NB4 (cell line): ENCODE results near the gene VDR.
A peak's percentile ranks its signal among the peaks of the same experiment; 100 is the strongest.

ENCODE experiments used
- DNase-seq: peaks from one replicate; pipeline ENCODE4 v3.0.0; 2010; ENCODE audit warnings: low read depth
- H3K4me3 ChIP-seq: one replicate; pipeline ENCODE4 v1.5.1; 2011; ENCODE audit warnings: mild to moderate bottlenecking, low read depth, low read length, moderate library complexity
- MYC ChIP-seq: IDR thresholded peaks from 2 replicates; pipeline ENCODE4 v1.6.1; 2011; ENCODE audit warnings: low read depth, low read length
- POLR2A ChIP-seq: IDR thresholded peaks from 2 replicates; pipeline ENCODE4 v1.6.1; 2011; ENCODE audit warnings: mild to moderate bottlenecking; ENCODE audit not compliant: insufficient read length; ENCODE audit errors: extremely low read depth
- TF ChIP-seq, protein P1 (sequence below): IDR thresholded peaks from one replicate; pipeline ENCODE4 v1.5.1; 2012; ENCODE audit warnings: low read depth, low read length
- TF ChIP-seq, protein P2 (sequence below): IDR thresholded peaks from 2 replicates; pipeline ENCODE4 v1.6.1; 2011; ENCODE audit warnings: low read depth, low read length

Gene VDR

DNA sequence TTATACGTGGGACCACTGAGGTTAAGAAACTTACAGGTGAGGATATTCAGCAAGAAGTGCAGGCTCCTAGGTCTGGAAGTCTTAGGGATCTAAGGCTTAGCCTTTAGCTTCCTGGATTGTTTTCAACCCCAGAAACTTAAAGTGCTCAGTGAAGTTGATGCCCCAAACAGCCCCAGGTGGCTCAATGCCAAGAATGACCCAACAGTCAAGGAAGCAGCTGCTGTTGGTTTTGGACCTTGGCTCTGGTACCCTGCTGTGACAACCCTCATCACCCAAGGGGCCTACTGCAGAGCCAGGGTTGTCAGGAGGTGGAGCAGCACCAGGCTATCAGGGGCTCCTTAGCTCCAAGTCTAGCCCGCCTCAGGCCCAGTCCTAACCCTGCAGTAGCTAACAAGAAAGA lies 36.8 kb downstream of the VDR start:
- no peak for DNase-seq
- no peak overlapping the region for H3K4me3 ChIP-seq
- TF ChIP-seq, protein P1, sequence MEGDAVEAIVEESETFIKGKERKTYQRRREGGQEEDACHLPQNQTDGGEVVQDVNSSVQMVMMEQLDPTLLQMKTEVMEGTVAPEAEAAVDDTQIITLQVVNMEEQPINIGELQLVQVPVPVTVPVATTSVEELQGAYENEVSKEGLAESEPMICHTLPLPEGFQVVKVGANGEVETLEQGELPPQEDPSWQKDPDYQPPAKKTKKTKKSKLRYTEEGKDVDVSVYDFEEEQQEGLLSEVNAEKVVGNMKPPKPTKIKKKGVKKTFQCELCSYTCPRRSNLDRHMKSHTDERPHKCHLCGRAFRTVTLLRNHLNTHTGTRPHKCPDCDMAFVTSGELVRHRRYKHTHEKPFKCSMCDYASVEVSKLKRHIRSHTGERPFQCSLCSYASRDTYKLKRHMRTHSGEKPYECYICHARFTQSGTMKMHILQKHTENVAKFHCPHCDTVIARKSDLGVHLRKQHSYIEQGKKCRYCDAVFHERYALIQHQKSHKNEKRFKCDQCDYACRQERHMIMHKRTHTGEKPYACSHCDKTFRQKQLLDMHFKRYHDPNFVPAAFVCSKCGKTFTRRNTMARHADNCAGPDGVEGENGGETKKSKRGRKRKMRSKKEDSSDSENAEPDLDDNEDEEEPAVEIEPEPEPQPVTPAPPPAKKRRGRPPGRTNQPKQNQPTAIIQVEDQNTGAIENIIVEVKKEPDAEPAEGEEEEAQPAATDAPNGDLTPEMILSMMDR: no peak
- TF ChIP-seq MYC (no peak), POLR2A (no peak)
- TF ChIP-seq, protein P2, sequence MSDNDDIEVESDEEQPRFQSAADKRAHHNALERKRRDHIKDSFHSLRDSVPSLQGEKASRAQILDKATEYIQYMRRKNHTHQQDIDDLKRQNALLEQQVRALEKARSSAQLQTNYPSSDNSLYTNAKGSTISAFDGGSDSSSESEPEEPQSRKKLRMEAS: no peak

DNA sequence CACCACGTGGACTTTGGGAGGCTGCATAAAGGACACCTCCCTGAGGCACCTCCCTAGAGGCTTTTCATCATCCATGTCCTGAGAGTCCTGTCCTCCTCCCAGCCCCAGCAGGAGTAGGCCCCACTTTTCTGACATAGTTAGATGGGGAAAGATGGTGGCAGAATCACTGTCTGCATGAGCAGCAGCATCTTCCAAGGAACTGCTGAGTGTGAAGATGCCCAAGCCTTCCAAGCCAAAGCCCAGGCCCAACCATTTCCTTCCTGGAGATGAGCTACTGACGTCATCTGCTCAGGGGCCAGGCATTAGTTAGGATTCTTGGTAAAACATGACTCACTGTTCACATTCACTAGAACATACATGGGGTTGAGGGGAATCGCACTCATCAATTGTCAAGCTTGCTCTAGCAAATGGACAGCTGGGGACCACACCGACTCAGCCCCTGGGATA lies 37.3 kb downstream of the VDR start:
- no peak overlapping the region for H3K4me3 ChIP-seq
- peak; percentile 18 for DNase-seq
- TF ChIP-seq POLR2A (no peak), MYC (no peak)
- TF ChIP-seq, protein P2: no peak
- TF ChIP-seq, protein P1: no peak

DNA sequence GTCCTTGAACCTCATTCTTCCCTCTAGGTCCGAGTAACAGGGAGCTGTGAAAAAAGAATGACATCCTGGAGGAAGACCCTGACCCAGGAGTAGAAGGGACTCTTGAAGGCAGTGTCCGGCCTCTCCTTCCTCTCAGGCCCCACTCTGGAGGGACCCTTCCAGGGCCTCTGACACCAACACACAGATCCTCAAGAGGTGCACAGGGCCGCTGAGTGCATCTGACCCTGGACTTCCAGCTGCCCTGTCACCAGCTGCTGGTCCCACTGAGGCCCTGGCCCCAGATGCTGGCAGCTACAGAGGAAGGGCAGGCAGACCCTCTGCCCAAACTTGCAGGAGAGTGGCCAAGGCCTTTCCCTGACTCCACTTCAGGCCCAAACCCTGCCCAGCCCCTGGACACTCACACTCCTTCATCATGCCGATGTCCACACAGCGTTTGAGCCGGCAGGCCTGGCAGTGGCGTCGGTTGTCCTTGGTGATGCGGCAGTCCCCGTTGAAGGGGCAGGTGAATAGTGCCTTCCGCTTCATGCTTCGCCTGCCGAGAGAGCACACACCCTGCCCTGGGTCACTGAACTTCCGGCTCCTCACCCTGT lies 40.1 kb downstream of the VDR start:
- no peak overlapping the region for H3K4me3 ChIP-seq
- DNase-seq: no peak
- TF ChIP-seq, protein P2: no peak
- TF ChIP-seq MYC: no peak
- no peak for TF ChIP-seq POLR2A
- TF ChIP-seq, protein P1: no peak

DNA sequence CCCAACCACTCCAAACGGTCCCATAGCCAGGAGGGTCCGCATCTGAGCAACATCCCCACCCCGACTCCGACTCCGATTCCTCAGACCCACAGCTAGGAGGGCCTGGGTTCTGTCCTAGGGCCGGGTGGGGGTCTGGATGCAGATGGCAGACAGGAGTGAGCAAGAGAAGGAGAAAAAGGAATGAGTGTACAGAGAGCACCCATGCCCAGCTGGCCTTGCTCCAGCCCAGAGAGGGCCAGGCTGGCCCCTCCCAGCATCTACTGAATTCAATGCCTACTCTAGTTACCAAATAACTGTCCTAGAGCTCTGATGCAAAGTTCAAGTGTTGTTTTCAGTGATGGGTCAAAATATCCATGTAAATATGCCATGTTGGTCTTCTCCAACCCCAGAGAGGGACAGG lies 40.8 kb downstream of the VDR start:
- no peak for TF ChIP-seq MYC
- TF ChIP-seq POLR2A: no peak
- TF ChIP-seq, protein P1: no peak
- TF ChIP-seq, protein P2: no peak
- no peak overlapping the region for H3K4me3 ChIP-seq
- no peak for DNase-seq

DNA sequence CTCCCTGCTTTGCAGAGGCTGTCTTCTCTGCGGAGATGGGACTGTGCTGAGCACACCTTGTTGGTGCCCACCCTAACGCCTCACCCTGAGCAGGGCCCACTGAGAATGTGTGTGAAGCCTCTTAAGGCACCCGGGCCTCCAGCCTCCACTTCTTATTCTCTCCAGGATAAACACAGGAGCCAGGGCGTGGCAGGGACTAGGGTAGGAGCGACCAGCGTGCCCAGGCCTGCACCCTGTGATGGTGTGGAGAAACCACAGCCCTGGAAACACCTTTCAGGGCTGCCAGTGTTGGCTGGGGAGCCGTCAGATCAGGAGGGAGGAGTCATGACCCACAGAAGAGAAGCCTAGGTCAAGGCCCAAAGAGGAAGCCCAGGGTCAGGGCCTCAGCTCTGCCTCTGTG lies 41.3 kb downstream of the VDR start:
- DNase-seq: no peak
- TF ChIP-seq, protein P2: no peak
- no peak for TF ChIP-seq POLR2A
- no peak for TF ChIP-seq MYC
- TF ChIP-seq, protein P1: no peak

DNA sequence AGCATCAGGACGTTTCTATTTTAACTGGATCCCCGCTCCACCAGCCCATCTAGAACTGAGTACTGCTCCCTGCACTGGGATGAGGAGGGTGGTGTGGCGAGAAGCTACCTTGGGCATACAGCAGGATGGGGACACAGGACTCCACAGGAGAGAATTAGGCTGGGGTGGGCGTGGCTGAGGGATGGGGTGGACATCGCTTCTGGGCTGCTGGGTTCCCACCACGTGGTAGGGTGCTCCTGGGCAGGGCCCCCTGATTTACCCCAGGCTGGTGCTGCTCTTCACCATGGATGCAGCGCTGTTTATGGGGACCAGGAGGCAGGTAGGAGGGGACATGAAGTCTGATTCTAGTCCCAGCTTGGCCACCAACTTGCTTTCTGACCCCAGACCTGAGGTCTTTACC lies 41.9 kb downstream of the VDR start:
- no peak overlapping the region for H3K4me3 ChIP-seq
- TF ChIP-seq POLR2A: no peak
- TF ChIP-seq, protein P2: no peak
- TF ChIP-seq MYC: no peak
- TF ChIP-seq, protein P1: no peak
- DNase-seq: no peak

More for the DNA sequence above, 41.3 kb downstream of the VDR start:
- no peak overlapping the region for H3K4me3 ChIP-seq
